GM06990 (cell line): ENCODE results near the gene AKAIN1.

ENCODE experiments used
- DNase-seq: peaks from one replicate; pipeline ENCODE4 v3.0.0-alpha.2; 2011; ENCODE audit not compliant: insufficient read length; ENCODE audit errors: extremely low read depth
- H3K27me3 ChIP-seq: replicated peaks from 2 replicates; pipeline ENCODE4 v1.6.0; 2011; ENCODE audit warnings: low read length; ENCODE audit not compliant: control insufficient read depth, insufficient read depth
- H3K36me3 ChIP-seq: 2 replicates; pipeline ENCODE4 v1.5.1; 2011; ENCODE audit warnings: low read length; ENCODE audit not compliant: control insufficient read depth, insufficient read depth
- H3K4me3 ChIP-seq: replicated peaks from 2 replicates; pipeline ENCODE4 v1.5.1; 2011; ENCODE audit warnings: low read depth, mild to moderate bottlenecking, control low read depth, low read length
- CTCF ChIP-seq: IDR thresholded peaks from 2 replicates; pipeline ENCODE4 v1.5.1; 2011; ENCODE audit warnings: low read length, control low read depth, mild to moderate bottlenecking, inconsistent platforms; ENCODE audit not compliant: insufficient read depth, poor library complexity, severe bottlenecking

AKAIN1 gene

GRCh38 chr18:5107988-5108387 is 89.1 kb downstream of the AKAIN1 start:
- no peak for DNase-seq
- H3K27me3 ChIP-seq = peaks cover 1% of the 10 kb centered on the region; the same call in 1 of the 2 replicates
- no peak for TF ChIP-seq CTCF
- H3K4me3 ChIP-seq = no peak overlapping the region
- H3K36me3 ChIP-seq = no peaks in the 10 kb centered on the region

- peak; percentile 54 for TF ChIP-seq CTCF
- Histone ChIP-seq H3K27me3 (peaks cover 1% of the 10 kb centered on the region; the same call in 1 of the 2 replicates), H3K36me3 (no peaks in the 10 kb centered on the region), H3K4me3 (no peak overlapping the region)
- peak; percentile 1 for DNase-seq
These were observed 90.3 kb downstream of the AKAIN1 start for GRCh38 chr18:5106730-5107129.

- Histone ChIP-seq H3K36me3 (no peaks in the 10 kb centered on the region), H3K27me3 (peaks cover 1% of the 10 kb centered on the region; the same call in 1 of the 2 replicates), H3K4me3 (no peak overlapping the region)
- TF ChIP-seq CTCF = no peak
- no peak for DNase-seq
These were observed 92.8 kb downstream of the AKAIN1 start for GRCh38 chr18:5104246-5104645.

- peaks cover 1% of the 10 kb centered on the region; the same call in 1 of the 2 replicates for H3K27me3 ChIP-seq
- H3K36me3 ChIP-seq = no peaks in the 10 kb centered on the region
- no peak for TF ChIP-seq CTCF
- DNase-seq = no peak
- H3K4me3 ChIP-seq = no peak overlapping the region
These were observed 93.4 kb downstream of the AKAIN1 start for GRCh38 chr18:5103693-5104092.

- DNase-seq = no peak
These were observed 93.8 kb downstream of the AKAIN1 start for GRCh38 chr18:5103286-5103685.

More at GRCh38 chr18:5103286-5103685, 93.8 kb downstream of the AKAIN1 start:
- Histone ChIP-seq H3K36me3 (no peaks in the 10 kb centered on the region), H3K4me3 (no peak overlapping the region), H3K27me3 (peaks cover under 1% of the 10 kb centered on the region; the same call in 1 of the 2 replicates)
- TF ChIP-seq CTCF = no peak
